22Rv1 (cell line): Measurements from ENCODE around the gene ARL15.

ENCODE experiments used
- ZFX ChIP-seq: fragments of 450-650 bp; IDR thresholded peaks from 2 replicates; pipeline ENCODE4 v1.6.1; 2017; ENCODE audit warnings: antibody characterized with exemption, borderline replicate concordance
- TF ChIP-seq, protein P1 (sequence below): fragments of 450-650 bp; IDR thresholded peaks from 2 replicates; pipeline ENCODE4 v1.5.1; 2017; ENCODE audit warnings: mild to moderate bottlenecking

DNA sequence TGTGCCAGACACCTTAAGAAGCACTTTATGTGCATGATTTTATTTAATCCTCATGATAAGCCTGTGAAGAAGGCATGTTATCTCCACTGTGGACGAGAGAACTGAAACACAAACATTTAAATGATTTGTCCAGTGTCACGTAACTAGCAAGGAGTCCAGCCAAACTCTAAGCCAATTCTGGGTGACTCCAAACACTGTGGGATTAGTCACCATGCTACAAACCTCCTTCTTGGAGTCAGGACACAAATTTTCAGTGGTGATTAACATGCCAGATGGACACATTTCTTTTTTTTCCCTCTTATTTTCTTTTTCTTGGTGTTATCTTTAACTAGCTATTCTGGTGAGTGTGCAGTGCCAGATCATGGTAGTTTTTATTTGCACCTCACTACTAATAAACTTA is 433.1 kb downstream of the ARL15 start:
- TF ChIP-seq ZFX: no peak
- TF ChIP-seq, protein P1, sequence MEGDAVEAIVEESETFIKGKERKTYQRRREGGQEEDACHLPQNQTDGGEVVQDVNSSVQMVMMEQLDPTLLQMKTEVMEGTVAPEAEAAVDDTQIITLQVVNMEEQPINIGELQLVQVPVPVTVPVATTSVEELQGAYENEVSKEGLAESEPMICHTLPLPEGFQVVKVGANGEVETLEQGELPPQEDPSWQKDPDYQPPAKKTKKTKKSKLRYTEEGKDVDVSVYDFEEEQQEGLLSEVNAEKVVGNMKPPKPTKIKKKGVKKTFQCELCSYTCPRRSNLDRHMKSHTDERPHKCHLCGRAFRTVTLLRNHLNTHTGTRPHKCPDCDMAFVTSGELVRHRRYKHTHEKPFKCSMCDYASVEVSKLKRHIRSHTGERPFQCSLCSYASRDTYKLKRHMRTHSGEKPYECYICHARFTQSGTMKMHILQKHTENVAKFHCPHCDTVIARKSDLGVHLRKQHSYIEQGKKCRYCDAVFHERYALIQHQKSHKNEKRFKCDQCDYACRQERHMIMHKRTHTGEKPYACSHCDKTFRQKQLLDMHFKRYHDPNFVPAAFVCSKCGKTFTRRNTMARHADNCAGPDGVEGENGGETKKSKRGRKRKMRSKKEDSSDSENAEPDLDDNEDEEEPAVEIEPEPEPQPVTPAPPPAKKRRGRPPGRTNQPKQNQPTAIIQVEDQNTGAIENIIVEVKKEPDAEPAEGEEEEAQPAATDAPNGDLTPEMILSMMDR: no peak
